C1 segment of cervical spinal cord (tissue), 14 donors: ENCODE results near the gene GJD4.

ENCODE experiments used
- DNase-seq, 14 donors: peaks; one replicate each; lab custom pipeline; 2025; lab: John Stamatoyannopoulos, UW

The GJD4 gene

GRCh38 chr10:35652824-35653223 lies 47.7 kb downstream of the GJD4 start:
- no peak for DNase-seq

- DNase-seq = no peak
These were observed 52.5 kb downstream of the GJD4 start for GRCh38 chr10:35657621-35658020.
